SK-N-SH (cell line): ENCODE data around the gene CD160.

ENCODE experiments used
- CHD2 ChIP-seq: fragments of 150-350 bp; IDR thresholded peaks from 2 replicates; pipeline ENCODE4 v1.6.1; 2018; ENCODE audit warnings: low read length; ENCODE audit not compliant: partially characterized antibody
- CTCF ChIP-seq: fragments of 200-600 bp; sonication (generic); IDR thresholded peaks from 2 replicates; pipeline ENCODE4 v1.6.1; 2017; ENCODE audit warnings: antibody characterized with exemption, mild to moderate bottlenecking, moderate library complexity
- EP300 ChIP-seq, 2 experiments: IDR thresholded peaks; 2 replicates each; pipeline versions ENCODE4 v1.4.0 to v1.6.1; 2012; ENCODE audit warnings: borderline replicate concordance in 1 of 2, low read depth in 1 of 2, low read length in 1 of 2
- EZH2phosphoT487 ChIP-seq: fragments of 200-600 bp; sonication (generic); IDR thresholded peaks from 2 replicates; pipeline ENCODE4 v1.6.1; 2017; ENCODE audit warnings: low read depth, mixed run types, mild to moderate bottlenecking, antibody characterized with exemption, moderate library complexity, borderline replicate concordance
- FOXJ3 ChIP-seq: sonication (generic); formaldehyde crosslinking; IDR thresholded peaks from 2 replicates; pipeline ENCODE4 v1.5.1; 2020; ENCODE audit warnings: mild to moderate bottlenecking, missing genetic modification reagents
- FOXM1 ChIP-seq: IDR thresholded peaks from 2 replicates; pipeline ENCODE4 v1.4.0; 2012; ENCODE audit warnings: low read depth, mild to moderate bottlenecking
- IRF3 ChIP-seq: fragments of 150-350 bp; IDR thresholded peaks from 2 replicates; pipeline ENCODE4 v1.6.1; 2016; ENCODE audit warnings: mild to moderate bottlenecking, low read depth, low read length
- MAX ChIP-seq: IDR thresholded peaks from 2 replicates; pipeline ENCODE4 v1.4.0; 2012; ENCODE audit warnings: low read depth
- NRF1 ChIP-seq: IDR thresholded peaks from 2 replicates; pipeline ENCODE4 v1.6.1; 2012; ENCODE audit warnings: low read depth, mild to moderate bottlenecking, low read length
- RFX5 ChIP-seq: IDR thresholded peaks from 2 replicates; pipeline ENCODE4 v1.6.1; 2012; ENCODE audit warnings: mild to moderate bottlenecking, improper control_type of control experiment, low read length
- TF ChIP-seq, protein P1 (sequence below): fragments of 150-350 bp; IDR thresholded peaks from 2 replicates; pipeline ENCODE4 v1.6.1; 2017; ENCODE audit warnings: antibody characterized with exemption, low read length, low read depth, borderline replicate concordance

DNA sequence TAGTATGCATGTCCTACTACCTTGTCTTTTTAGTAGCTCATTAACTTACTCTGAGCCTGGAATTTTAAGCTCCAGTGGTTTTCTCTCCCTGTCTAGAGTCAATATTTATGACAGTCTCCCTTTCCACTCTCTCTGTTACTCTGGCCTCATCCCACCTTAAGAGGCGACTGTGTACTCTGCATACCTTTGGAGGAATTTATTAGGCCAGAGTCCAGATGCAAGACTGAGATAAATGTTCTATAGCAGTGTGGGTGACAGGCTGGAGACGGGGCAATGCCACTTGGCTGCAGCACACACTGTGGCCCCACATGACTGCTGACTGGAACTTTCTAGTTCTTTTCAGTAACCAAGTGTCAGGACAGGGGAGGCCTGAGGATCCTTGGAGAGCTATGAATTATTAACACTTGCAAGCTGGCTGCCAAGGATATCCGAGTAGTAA, 8.1 kb upstream of the CD160 start:
- no peak for TF ChIP-seq IRF3
- TF ChIP-seq CTCF = no peak
- no peak for TF ChIP-seq MAX
- no peak for TF ChIP-seq EP300 (IDR thresholded peaks at IDR 0.05; ENCODE audit: borderline replicate concordance in 1 of 2, low read depth in 1 of 2, low read length in 1 of 2)
- no peak for TF ChIP-seq FOXM1
- TF ChIP-seq NRF1 = no peak
- no peak for TF ChIP-seq FOXJ3 (CRISPR knock-in tag)
- TF ChIP-seq RFX5 = no peak
- TF ChIP-seq EZH2phosphoT487 = no peak
- TF ChIP-seq CHD2 = no peak
- TF ChIP-seq, protein P1, sequence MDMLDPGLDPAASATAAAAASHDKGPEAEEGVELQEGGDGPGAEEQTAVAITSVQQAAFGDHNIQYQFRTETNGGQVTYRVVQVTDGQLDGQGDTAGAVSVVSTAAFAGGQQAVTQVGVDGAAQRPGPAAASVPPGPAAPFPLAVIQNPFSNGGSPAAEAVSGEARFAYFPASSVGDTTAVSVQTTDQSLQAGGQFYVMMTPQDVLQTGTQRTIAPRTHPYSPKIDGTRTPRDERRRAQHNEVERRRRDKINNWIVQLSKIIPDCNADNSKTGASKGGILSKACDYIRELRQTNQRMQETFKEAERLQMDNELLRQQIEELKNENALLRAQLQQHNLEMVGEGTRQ = no peak
